MCF 10A (cell line): ENCODE measurements around the gene FGFR2. TPM values are rescaled to one million over a fixed set of nuclear protein-coding genes. Genes with fewer than 3 reads are reported as not detected.

Source experiments
- BruUV-seq: library from RNA; stranded (reverse); fragments of 400-500 nt; replicated peaks from 2 replicates; lab custom pipeline; 2021; lab: Mats Ljungman, UMichigan
- CTCF ChIA-PET: fragments of 300-600 bp; sonication (Branson Sonifier 250); formaldehyde crosslinking; extraction: SDS; loops from one replicate; lab custom pipeline; 2021; ENCODE audit warnings: antibody characterized with exemption, inconsistent platforms; lab: Yijun Ruan, JAX
- POLR2A ChIA-PET: fragments of 300-600, 350-650 bp; sonication (Branson Sonifier 250); formaldehyde crosslinking; extraction: SDS; loops from one replicate; lab custom pipeline; 2020; ENCODE audit warnings: antibody characterized with exemption, inconsistent platforms; lab: Yijun Ruan, JAX
- DNase-seq: peaks from one replicate; pipeline ENCODE4 v3.0.0-alpha.2; 2018; ENCODE audit not compliant: unreplicated experiment
- H3K27ac Mint-ChIP-seq: one replicate; pipeline ENCODE4 v1.8.0; 2022; ENCODE audit warnings: mild to moderate bottlenecking, low read depth, mixed read lengths; ENCODE audit not compliant: unreplicated experiment
- H3K27me3 Mint-ChIP-seq: one replicate; pipeline ENCODE4 v1.8.0; 2022; ENCODE audit warnings: mixed read lengths; ENCODE audit not compliant: insufficient read depth, unreplicated experiment
- H3K36me3 Mint-ChIP-seq: one replicate; pipeline ENCODE4 v1.8.0; 2022; ENCODE audit warnings: mild to moderate bottlenecking, moderate library complexity, mixed read lengths; ENCODE audit not compliant: insufficient read depth, unreplicated experiment
- H3K4me1 Mint-ChIP-seq: one replicate; pipeline ENCODE4 v1.8.0; 2022; ENCODE audit warnings: mixed read lengths; ENCODE audit not compliant: insufficient read depth, unreplicated experiment
- H3K4me3 Mint-ChIP-seq: one replicate; pipeline ENCODE4 v1.8.0; 2022; ENCODE audit warnings: mild to moderate bottlenecking, moderate library complexity, mixed read lengths; ENCODE audit not compliant: unreplicated experiment
- H3K9me3 Mint-ChIP-seq: one replicate; pipeline ENCODE4 v1.8.0; 2022; ENCODE audit warnings: mixed read lengths; ENCODE audit not compliant: unreplicated experiment
- CTCF ChIP-seq: fragments of 200-600 bp; IDR thresholded peaks from one replicate; pipeline ENCODE4 v1.8.0; 2022; ENCODE audit warnings: antibody characterized with exemption, mild to moderate bottlenecking; ENCODE audit not compliant: unreplicated experiment
- intact Hi-C: fragments of 100-400 bp; cut with micrococcal nuclease; formaldehyde crosslinking; loops from 2 replicates; pipeline ENCODE4 v1.14.1; 2022
- total RNA-seq: library from RNA; stranded (reverse); gene quantifications from 2 replicates; pipeline ENCODE4 v1.2.3, GENCODE V29; 2022

FGFR2 gene
- total RNA-seq, 1 experiment from 2014 or later, result 2.7 TPM

GRCh38 chr10:121448766-121449421 lies 149.3 kb downstream of the FGFR2 start:
- intact Hi-C loops, result no loop called here
- H3K9me3 Mint-ChIP-seq, result no peaks in the 10 kb centered on the region
- H3K36me3 Mint-ChIP-seq, result no peaks in the 10 kb centered on the region
- ChIA-PET CTCF (interaction anchor here (0.7 kb wide), 1 partner anchor 19 kb away, joined by 3 read pairs; no protein-coding TSS in a partner anchor), POLR2A (no interaction called here)
- no peaks in the 10 kb centered on the region for H3K27me3 Mint-ChIP-seq
- TF ChIP-seq CTCF, result no peak
- no peak overlapping the region for H3K4me3 Mint-ChIP-seq
- no TSS peak for BruUV-seq
- no peaks in the 10 kb centered on the region for H3K4me1 Mint-ChIP-seq
- H3K27ac Mint-ChIP-seq, result no peak overlapping the region
- no peak for DNase-seq

- Mint-ChIP-seq H3K4me1 (no peaks in the 10 kb centered on the region), H3K36me3 (no peaks in the 10 kb centered on the region), H3K9me3 (no peaks in the 10 kb centered on the region), H3K27me3 (no peaks in the 10 kb centered on the region), H3K4me3 (no peak overlapping the region), H3K27ac (no peak overlapping the region)
- CTCF ChIA-PET, result interaction anchor here (0.7 kb wide), 2 partner anchors 131 to 316 kb away, joined by 3 read pairs; no protein-coding TSS in a partner anchor
- TF ChIP-seq CTCF, result no peak
- no peak for DNase-seq
- BruUV-seq, result no TSS peak
- POLR2A ChIA-PET, result no interaction called here
- intact Hi-C loops, result no loop called here
Measured at GRCh38 chr10:121444520-121445165, 153.6 kb downstream of the FGFR2 start.

GRCh38 chr10:121442086-121442935 lies 155.9 kb downstream of the FGFR2 start:
- TF ChIP-seq CTCF, result no peak
- Mint-ChIP-seq H3K9me3 (no peaks in the 10 kb centered on the region), H3K27me3 (no peaks in the 10 kb centered on the region), H3K27ac (no peak overlapping the region), H3K4me3 (no peak overlapping the region), H3K36me3 (no peaks in the 10 kb centered on the region), H3K4me1 (no peaks in the 10 kb centered on the region)
- CTCF ChIA-PET, result interaction anchor here (0.6 kb wide), 1 partner anchor 378 kb away, joined by 4 read pairs; no protein-coding TSS in a partner anchor
- intact Hi-C loops, result no loop called here
- no peak for DNase-seq
- POLR2A ChIA-PET, result interaction anchor here (0.5 kb wide), 1 partner anchor 517 kb away, joined by 3 read pairs; no protein-coding TSS in a partner anchor
- BruUV-seq, result no TSS peak

- H3K36me3 Mint-ChIP-seq, result no peaks in the 10 kb centered on the region
- H3K9me3 Mint-ChIP-seq, result no peaks in the 10 kb centered on the region
- TF ChIP-seq CTCF, result no peak
- H3K4me3 Mint-ChIP-seq, result no peak overlapping the region
- H3K4me1 Mint-ChIP-seq, result no peaks in the 10 kb centered on the region
- no peaks in the 10 kb centered on the region for H3K27me3 Mint-ChIP-seq
- ChIA-PET CTCF (no interaction called here), POLR2A (interaction anchor here (0.7 kb wide), 1 partner anchor 516 kb away, joined by 4 read pairs; no protein-coding TSS in a partner anchor)
- intact Hi-C loops, result no loop called here
- H3K27ac Mint-ChIP-seq, result no peak overlapping the region
- no peak for DNase-seq
- no TSS peak for BruUV-seq
Measured at GRCh38 chr10:121440461-121440860, 157.8 kb downstream of the FGFR2 start.
